ENCODE results near the gene AEN.

The AEN gene

DNA sequence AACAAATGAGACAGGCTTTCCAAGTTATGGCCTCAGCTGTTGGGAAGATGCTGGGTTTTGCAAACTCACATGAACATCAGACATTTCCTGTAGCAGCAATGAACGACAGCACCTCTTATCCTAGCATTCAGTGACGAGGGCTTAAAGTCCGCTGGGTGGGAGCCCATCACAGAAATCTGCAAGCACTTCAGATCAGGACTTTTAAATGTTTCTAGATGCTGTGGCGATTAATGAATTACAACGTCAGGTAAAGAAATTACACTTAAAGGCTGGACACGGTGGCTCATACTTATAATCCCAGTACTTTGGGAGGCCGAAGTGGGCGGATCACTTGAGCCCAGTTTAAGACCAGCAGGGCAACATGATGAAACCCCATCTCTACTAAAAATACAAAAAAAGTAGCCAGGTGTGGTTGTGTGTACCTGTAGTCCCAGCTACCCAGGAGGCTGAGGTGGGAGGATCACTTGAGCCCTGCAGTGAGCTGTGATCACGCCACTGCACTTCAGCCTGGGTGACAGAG, 3.9 kb downstream of the AEN start:
- TF ChIP-seq FOXP2 (optimal IDR thresholded peaks at IDR 0.05; ENCODE audit: borderline replicate concordance, extremely low read depth, extremely low read length, insufficient read depth), result no peak
- TF ChIP-seq, protein P1, sequence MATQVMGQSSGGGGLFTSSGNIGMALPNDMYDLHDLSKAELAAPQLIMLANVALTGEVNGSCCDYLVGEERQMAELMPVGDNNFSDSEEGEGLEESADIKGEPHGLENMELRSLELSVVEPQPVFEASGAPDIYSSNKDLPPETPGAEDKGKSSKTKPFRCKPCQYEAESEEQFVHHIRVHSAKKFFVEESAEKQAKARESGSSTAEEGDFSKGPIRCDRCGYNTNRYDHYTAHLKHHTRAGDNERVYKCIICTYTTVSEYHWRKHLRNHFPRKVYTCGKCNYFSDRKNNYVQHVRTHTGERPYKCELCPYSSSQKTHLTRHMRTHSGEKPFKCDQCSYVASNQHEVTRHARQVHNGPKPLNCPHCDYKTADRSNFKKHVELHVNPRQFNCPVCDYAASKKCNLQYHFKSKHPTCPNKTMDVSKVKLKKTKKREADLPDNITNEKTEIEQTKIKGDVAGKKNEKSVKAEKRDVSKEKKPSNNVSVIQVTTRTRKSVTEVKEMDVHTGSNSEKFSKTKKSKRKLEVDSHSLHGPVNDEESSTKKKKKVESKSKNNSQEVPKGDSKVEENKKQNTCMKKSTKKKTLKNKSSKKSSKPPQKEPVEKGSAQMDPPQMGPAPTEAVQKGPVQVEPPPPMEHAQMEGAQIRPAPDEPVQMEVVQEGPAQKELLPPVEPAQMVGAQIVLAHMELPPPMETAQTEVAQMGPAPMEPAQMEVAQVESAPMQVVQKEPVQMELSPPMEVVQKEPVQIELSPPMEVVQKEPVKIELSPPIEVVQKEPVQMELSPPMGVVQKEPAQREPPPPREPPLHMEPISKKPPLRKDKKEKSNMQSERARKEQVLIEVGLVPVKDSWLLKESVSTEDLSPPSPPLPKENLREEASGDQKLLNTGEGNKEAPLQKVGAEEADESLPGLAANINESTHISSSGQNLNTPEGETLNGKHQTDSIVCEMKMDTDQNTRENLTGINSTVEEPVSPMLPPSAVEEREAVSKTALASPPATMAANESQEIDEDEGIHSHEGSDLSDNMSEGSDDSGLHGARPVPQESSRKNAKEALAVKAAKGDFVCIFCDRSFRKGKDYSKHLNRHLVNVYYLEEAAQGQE (IDR thresholded peaks at IDR 0.05; ENCODE audit: insufficient read depth in 1 of 2, low read depth in 2 of 2, low read length in 2 of 2), result no peak

DNA sequence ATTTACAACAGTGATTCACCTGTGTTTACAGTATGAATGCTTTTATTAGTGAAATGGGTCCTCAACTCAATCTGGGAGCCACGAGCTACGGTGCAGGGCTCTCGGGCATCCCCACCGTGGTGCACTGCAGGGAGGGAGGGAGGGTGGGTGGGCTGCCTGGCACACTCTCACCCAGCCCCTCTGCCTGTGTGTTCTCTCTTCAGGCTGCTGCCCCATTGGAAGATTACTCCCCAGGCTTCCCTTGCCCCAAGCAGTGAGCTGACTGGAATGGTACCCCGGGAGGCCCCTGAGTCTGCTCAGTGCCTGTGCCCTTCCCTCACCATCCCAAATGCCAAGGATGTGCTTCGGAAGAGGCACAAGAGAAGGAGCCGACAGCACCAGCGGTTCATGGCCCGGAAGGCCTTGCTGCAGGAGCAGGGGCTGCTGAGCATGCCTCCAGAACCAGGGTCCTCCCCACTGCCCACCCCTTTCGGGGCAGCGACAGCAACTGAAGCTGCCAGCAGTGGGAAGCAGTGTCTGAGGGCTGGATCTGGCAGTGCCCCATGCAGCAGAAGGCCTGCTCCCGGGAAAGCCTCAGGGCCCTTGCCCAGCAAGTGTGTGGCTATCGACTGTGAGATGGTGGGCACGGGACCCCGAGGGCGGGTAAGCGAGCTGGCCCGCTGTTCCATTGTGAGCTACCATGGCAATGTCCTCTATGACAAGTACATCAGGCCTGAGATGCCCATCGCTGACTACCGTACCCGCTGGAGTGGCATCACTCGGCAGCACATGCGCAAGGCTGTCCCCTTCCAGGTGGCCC, 5.0 kb downstream of the AEN start:
- TF ChIP-seq, protein P1 (IDR thresholded peaks at IDR 0.05; ENCODE audit: insufficient read depth in 1 of 2, low read depth in 2 of 2, low read length in 2 of 2), result no peak
- TF ChIP-seq SIN3A (IDR thresholded peaks at IDR 0.05; ENCODE audit: borderline replicate concordance, insufficient read depth, low read length) (no peak), TAF1 (IDR thresholded peaks at IDR 0.05; ENCODE audit: borderline replicate concordance, insufficient read depth, low read length) (no peak), FOXP2 (optimal IDR thresholded peaks at IDR 0.05; ENCODE audit: borderline replicate concordance, extremely low read depth, extremely low read length, insufficient read depth) (no peak), POLR2AphosphoS5 (IDR thresholded peaks at IDR 0.05; ENCODE audit: low read depth, low read length) (no peak)

DNA sequence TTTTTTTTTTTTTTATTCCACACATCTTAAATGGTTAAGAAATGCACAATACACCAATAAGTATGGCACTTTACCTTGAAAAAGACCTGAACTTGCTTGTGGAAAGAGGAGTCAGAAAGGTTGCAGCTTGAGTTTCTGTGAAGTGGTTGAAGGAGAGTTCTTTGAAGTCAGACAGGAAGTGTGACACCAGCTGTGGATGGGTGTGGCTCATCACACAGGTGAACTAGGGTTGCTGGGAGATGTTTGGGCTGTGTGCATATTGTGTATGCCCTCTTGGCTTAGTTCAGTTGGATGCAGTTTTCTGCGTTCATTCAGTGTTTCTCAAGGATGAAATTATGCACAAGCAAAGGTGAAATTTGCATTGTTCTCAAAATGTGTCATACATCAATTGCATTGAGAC, 6.3 kb downstream of the AEN start:
- no peak for TF ChIP-seq FOXP2 (optimal IDR thresholded peaks at IDR 0.05; ENCODE audit: borderline replicate concordance, extremely low read depth, extremely low read length, insufficient read depth)
- TF ChIP-seq SIN3A (IDR thresholded peaks at IDR 0.05; ENCODE audit: borderline replicate concordance, insufficient read depth, low read length), result no peak
- TF ChIP-seq, protein P1 (IDR thresholded peaks at IDR 0.05; ENCODE audit: insufficient read depth in 1 of 2, low read depth in 2 of 2, low read length in 2 of 2), result no peak
- no peak for TF ChIP-seq TAF1 (IDR thresholded peaks at IDR 0.05; ENCODE audit: borderline replicate concordance, insufficient read depth, low read length)
- TF ChIP-seq POLR2AphosphoS5 (IDR thresholded peaks at IDR 0.05; ENCODE audit: low read depth, low read length), result no peak

DNA sequence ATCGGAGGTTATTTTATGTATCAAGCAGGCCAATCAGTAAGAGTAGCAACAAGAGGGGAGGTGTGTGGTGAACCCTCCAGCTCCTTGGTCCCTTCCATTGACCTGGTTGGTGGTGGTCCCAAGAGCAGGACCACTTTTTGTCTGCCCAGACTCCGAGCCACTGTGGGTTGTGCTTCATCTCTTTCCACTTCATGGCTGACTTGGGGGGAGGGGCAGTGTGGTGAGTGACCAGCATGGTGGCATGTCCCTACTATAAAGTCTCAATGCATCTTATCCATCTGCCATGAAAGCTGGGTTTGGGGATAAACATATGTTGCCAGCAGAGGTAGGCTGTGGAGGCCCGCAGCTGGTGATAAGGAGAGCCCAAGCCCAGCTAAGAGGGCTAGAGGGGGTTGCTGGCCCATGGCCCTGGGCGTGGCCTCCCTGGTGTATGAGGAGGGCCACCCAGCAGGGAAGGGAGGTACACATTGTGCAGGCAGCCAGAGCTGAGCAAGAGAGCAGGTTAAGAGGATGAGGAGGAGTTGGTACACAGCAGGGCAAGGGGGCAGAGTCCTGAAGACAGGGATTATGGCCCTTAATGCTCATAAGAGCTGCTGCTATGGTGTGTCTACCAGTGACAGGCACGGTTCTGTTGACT, 7.0 kb downstream of the AEN start:
- no peak for TF ChIP-seq FOXP2 (optimal IDR thresholded peaks at IDR 0.05; ENCODE audit: borderline replicate concordance, extremely low read depth, extremely low read length, insufficient read depth)
- TF ChIP-seq POLR2AphosphoS5 (IDR thresholded peaks at IDR 0.05; ENCODE audit: low read depth, low read length), result no peak
- no peak for TF ChIP-seq SIN3A (IDR thresholded peaks at IDR 0.05; ENCODE audit: borderline replicate concordance, insufficient read depth, low read length)
- TF ChIP-seq, protein P1 (IDR thresholded peaks at IDR 0.05; ENCODE audit: insufficient read depth in 1 of 2, low read depth in 2 of 2, low read length in 2 of 2), result no peak
- TF ChIP-seq TAF1 (IDR thresholded peaks at IDR 0.05; ENCODE audit: borderline replicate concordance, insufficient read depth, low read length), result no peak

All from PFSK-1 (cell line).